ENCODE results near the gene MRGPRX2.

MRGPRX2 gene

GRCh38 chr11:19039409-19039808, 21.1 kb downstream of the MRGPRX2 start:
- no peak for DNase-seq (ENCODE audit: low read depth)
- TF ChIP-seq, protein P1, sequence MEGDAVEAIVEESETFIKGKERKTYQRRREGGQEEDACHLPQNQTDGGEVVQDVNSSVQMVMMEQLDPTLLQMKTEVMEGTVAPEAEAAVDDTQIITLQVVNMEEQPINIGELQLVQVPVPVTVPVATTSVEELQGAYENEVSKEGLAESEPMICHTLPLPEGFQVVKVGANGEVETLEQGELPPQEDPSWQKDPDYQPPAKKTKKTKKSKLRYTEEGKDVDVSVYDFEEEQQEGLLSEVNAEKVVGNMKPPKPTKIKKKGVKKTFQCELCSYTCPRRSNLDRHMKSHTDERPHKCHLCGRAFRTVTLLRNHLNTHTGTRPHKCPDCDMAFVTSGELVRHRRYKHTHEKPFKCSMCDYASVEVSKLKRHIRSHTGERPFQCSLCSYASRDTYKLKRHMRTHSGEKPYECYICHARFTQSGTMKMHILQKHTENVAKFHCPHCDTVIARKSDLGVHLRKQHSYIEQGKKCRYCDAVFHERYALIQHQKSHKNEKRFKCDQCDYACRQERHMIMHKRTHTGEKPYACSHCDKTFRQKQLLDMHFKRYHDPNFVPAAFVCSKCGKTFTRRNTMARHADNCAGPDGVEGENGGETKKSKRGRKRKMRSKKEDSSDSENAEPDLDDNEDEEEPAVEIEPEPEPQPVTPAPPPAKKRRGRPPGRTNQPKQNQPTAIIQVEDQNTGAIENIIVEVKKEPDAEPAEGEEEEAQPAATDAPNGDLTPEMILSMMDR (IDR thresholded peaks at IDR 0.05; ENCODE audit: insufficient read depth, low read depth, low read length, missing control alignments), result no peak
- H3K4me3 ChIP-seq (ENCODE audit: low read depth, low read length), result no peak overlapping the region

GRCh38 chr11:19032990-19033389, 27.5 kb downstream of the MRGPRX2 start:
- no peak overlapping the region for H3K4me3 ChIP-seq (ENCODE audit: low read depth, low read length)
- TF ChIP-seq, protein P1 (IDR thresholded peaks at IDR 0.05; ENCODE audit: insufficient read depth, low read depth, low read length, missing control alignments), result no peak
- no peak for DNase-seq (ENCODE audit: low read depth)

DNA sequence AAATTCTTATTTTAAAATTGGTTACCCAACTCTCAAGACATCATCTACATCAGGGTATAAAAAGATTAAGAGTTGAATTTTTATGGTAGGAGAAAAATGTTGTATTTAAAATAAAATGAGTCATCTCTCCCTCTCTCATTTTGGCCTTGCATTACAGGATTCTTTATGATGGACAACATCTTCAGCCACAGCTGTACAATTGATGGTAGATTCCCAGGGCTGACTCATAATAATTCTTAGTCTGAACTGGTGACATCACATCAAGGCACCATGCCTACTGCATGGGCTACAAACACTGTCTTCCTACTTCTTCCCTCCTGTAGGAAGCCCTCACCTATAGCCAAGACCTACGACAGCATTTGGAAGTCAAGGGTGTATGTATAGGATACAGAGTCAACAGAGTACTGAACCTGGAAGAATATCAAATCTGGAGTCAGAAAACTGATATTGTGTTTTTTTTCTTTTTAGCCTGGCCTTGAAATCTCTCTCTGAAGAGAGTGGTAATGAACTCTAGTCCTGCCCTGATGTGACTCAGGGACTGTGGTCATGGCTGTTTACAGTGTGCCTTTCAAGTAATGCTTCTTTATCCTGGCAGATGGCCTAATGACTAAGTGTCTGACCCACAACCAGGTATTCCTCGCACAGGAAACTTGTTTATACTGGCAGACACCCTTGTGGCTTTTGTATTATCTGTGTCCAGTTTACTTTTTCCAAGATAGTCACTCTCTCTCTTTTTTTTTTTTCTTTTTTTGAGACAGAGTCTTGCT, 32.5 kb downstream of the MRGPRX2 start:
- TF ChIP-seq, protein P1 (IDR thresholded peaks at IDR 0.05; ENCODE audit: insufficient read depth, low read depth, low read length, missing control alignments), result no peak
- DNase-seq (ENCODE audit: low read depth), result no peak
- H3K4me3 ChIP-seq (ENCODE audit: low read depth, low read length), result no peak overlapping the region

DNA sequence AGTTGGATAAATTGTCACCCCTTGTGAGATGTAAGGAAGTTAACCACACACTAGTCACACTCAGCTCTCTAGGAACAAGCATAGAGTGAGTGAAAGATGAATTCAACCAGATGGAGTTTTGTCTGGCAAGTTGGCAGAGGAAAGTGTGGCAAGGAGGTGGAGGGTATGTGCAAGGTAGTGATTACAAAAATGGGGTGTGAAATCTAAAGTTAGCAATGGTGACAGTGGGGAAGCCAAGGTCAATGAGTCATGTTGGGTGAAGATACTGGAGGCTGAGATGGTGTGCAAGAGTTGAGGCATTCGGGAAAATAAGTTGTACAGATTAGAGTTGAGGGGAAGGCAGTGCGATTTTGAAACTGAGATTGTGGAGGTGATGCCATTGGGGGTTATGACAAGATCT, 33.7 kb downstream of the MRGPRX2 start:
- no peak overlapping the region for H3K4me3 ChIP-seq (ENCODE audit: low read depth, low read length)
- DNase-seq (ENCODE audit: low read depth), result no peak
- TF ChIP-seq, protein P1 (IDR thresholded peaks at IDR 0.05; ENCODE audit: insufficient read depth, low read depth, low read length, missing control alignments), result no peak

- TF ChIP-seq, protein P1 (IDR thresholded peaks at IDR 0.05; ENCODE audit: insufficient read depth, low read depth, low read length, missing control alignments), result no peak
- no peak for DNase-seq (ENCODE audit: low read depth)
- no peak overlapping the region for H3K4me3 ChIP-seq (ENCODE audit: low read depth, low read length)
Observed at GRCh38 chr11:19025481-19026406, 34.8 kb downstream of the MRGPRX2 start.

- H3K4me3 ChIP-seq (ENCODE audit: low read depth, low read length), result no peak overlapping the region
- TF ChIP-seq, protein P1 (IDR thresholded peaks at IDR 0.05; ENCODE audit: insufficient read depth, low read depth, low read length, missing control alignments), result no peak
- DNase-seq (ENCODE audit: low read depth), result no peak
Observed at GRCh38 chr11:19020831-19021230, 39.7 kb downstream of the MRGPRX2 start.
